Measurements from ENCODE around the gene B4GALT1.

Gene B4GALT1

GRCh38 chr9:33131790-33132772 is 35.1 kb downstream of the B4GALT1 start:
- no peak overlapping the region for H3K9ac ChIP-seq (ENCODE audit: low read depth, low read length)
- no peak overlapping the region for H3K4me3 ChIP-seq (ENCODE audit: low read length)
- peak overlapping the region; percentile 33 for H3K4me2 ChIP-seq (ENCODE audit: low read length)
- H3K4me1 ChIP-seq (ENCODE audit: control insufficient read depth, insufficient read depth, low read length): peaks cover 20% of the 10 kb centered on the region
- H3K9me3 ChIP-seq (replicated peaks; ENCODE audit: low read length): no peaks in the 10 kb centered on the region
- peaks cover 59% of the 10 kb centered on the region for H3K36me3 ChIP-seq (ENCODE audit: insufficient read depth, low read length)
- H3K27me3 ChIP-seq (ENCODE audit: control insufficient read depth, insufficient read depth, low read length): no peaks in the 10 kb centered on the region

- Histone ChIP-seq H3K9me3 (replicated peaks; ENCODE audit: low read length) (no peaks in the 10 kb centered on the region), H3K36me3 (ENCODE audit: insufficient read depth, low read length) (peaks cover 59% of the 10 kb centered on the region), H3K4me2 (ENCODE audit: low read length) (no peak overlapping the region), H3K27me3 (ENCODE audit: control insufficient read depth, insufficient read depth, low read length) (no peaks in the 10 kb centered on the region), H3K4me1 (ENCODE audit: control insufficient read depth, insufficient read depth, low read length) (peaks cover 22% of the 10 kb centered on the region), H3K4me3 (ENCODE audit: low read length) (no peak overlapping the region), H3K9ac (ENCODE audit: low read depth, low read length) (no peak overlapping the region)
Measured at GRCh38 chr9:33130961-33131789, 36.0 kb downstream of the B4GALT1 start.

- Histone ChIP-seq H3K4me1 (ENCODE audit: control insufficient read depth, insufficient read depth, low read length) (peaks cover 29% of the 10 kb centered on the region), H3K9me3 (replicated peaks; ENCODE audit: low read length) (no peaks in the 10 kb centered on the region), H3K4me2 (ENCODE audit: low read length) (no peak overlapping the region), H3K9ac (ENCODE audit: low read depth, low read length) (no peak overlapping the region), H3K27me3 (ENCODE audit: control insufficient read depth, insufficient read depth, low read length) (no peaks in the 10 kb centered on the region), H3K4me3 (ENCODE audit: low read length) (no peak overlapping the region), H3K36me3 (ENCODE audit: insufficient read depth, low read length) (peaks cover 66% of the 10 kb centered on the region)
Measured at GRCh38 chr9:33129886-33130881, 37.0 kb downstream of the B4GALT1 start.

GRCh38 chr9:33129251-33129885 is 37.8 kb downstream of the B4GALT1 start:
- Histone ChIP-seq H3K4me1 (ENCODE audit: control insufficient read depth, insufficient read depth, low read length) (peaks cover 29% of the 10 kb centered on the region), H3K9me3 (replicated peaks; ENCODE audit: low read length) (no peaks in the 10 kb centered on the region), H3K4me2 (ENCODE audit: low read length) (no peak overlapping the region), H3K9ac (ENCODE audit: low read depth, low read length) (no peak overlapping the region), H3K27me3 (ENCODE audit: control insufficient read depth, insufficient read depth, low read length) (no peaks in the 10 kb centered on the region), H3K4me3 (ENCODE audit: low read length) (no peak overlapping the region), H3K36me3 (ENCODE audit: insufficient read depth, low read length) (peaks cover 66% of the 10 kb centered on the region)

GRCh38 chr9:33128570-33128969 is 38.6 kb downstream of the B4GALT1 start:
- Histone ChIP-seq H3K4me2 (ENCODE audit: low read length) (no peak overlapping the region), H3K27me3 (ENCODE audit: control insufficient read depth, insufficient read depth, low read length) (no peaks in the 10 kb centered on the region), H3K9ac (ENCODE audit: low read depth, low read length) (no peak overlapping the region), H3K4me3 (ENCODE audit: low read length) (no peak overlapping the region), H3K9me3 (replicated peaks; ENCODE audit: low read length) (no peaks in the 10 kb centered on the region), H3K4me1 (ENCODE audit: control insufficient read depth, insufficient read depth, low read length) (peaks cover 29% of the 10 kb centered on the region), H3K36me3 (ENCODE audit: insufficient read depth, low read length) (peaks cover 59% of the 10 kb centered on the region)

GRCh38 chr9:33127881-33128280 is 39.3 kb downstream of the B4GALT1 start:
- H3K4me1 ChIP-seq (ENCODE audit: control insufficient read depth, insufficient read depth, low read length): peaks cover 26% of the 10 kb centered on the region
- no peak overlapping the region for H3K4me2 ChIP-seq (ENCODE audit: low read length)
- H3K9ac ChIP-seq (ENCODE audit: low read depth, low read length): no peak overlapping the region
- H3K4me3 ChIP-seq (ENCODE audit: low read length): no peak overlapping the region
- no peaks in the 10 kb centered on the region for H3K9me3 ChIP-seq (replicated peaks; ENCODE audit: low read length)
- H3K36me3 ChIP-seq (ENCODE audit: insufficient read depth, low read length): peaks cover 56% of the 10 kb centered on the region
- no peaks in the 10 kb centered on the region for H3K27me3 ChIP-seq (ENCODE audit: control insufficient read depth, insufficient read depth, low read length)

GRCh38 chr9:33125871-33126823 is 41.0 kb downstream of the B4GALT1 start:
- H3K4me3 ChIP-seq (ENCODE audit: low read length): no peak overlapping the region
- H3K4me1 ChIP-seq (ENCODE audit: control insufficient read depth, insufficient read depth, low read length): peaks cover 10% of the 10 kb centered on the region
- H3K9me3 ChIP-seq (replicated peaks; ENCODE audit: low read length): no peaks in the 10 kb centered on the region
- H3K4me2 ChIP-seq (ENCODE audit: low read length): no peak overlapping the region
- peaks cover 53% of the 10 kb centered on the region for H3K36me3 ChIP-seq (ENCODE audit: insufficient read depth, low read length)
- H3K9ac ChIP-seq (ENCODE audit: low read depth, low read length): no peak overlapping the region
- no peaks in the 10 kb centered on the region for H3K27me3 ChIP-seq (ENCODE audit: control insufficient read depth, insufficient read depth, low read length)

GRCh38 chr9:33125461-33125860 is 41.7 kb downstream of the B4GALT1 start:
- Histone ChIP-seq H3K4me1 (ENCODE audit: control insufficient read depth, insufficient read depth, low read length) (peaks cover 8% of the 10 kb centered on the region), H3K4me2 (ENCODE audit: low read length) (no peak overlapping the region), H3K4me3 (ENCODE audit: low read length) (no peak overlapping the region), H3K9me3 (replicated peaks; ENCODE audit: low read length) (no peaks in the 10 kb centered on the region), H3K36me3 (ENCODE audit: insufficient read depth, low read length) (peaks cover 55% of the 10 kb centered on the region), H3K9ac (ENCODE audit: low read depth, low read length) (no peak overlapping the region), H3K27me3 (ENCODE audit: control insufficient read depth, insufficient read depth, low read length) (no peaks in the 10 kb centered on the region)

- H3K4me2 ChIP-seq (ENCODE audit: low read length): no peak overlapping the region
- H3K4me3 ChIP-seq (ENCODE audit: low read length): no peak overlapping the region
- H3K9ac ChIP-seq (ENCODE audit: low read depth, low read length): no peak overlapping the region
- no peaks in the 10 kb centered on the region for H3K27me3 ChIP-seq (ENCODE audit: control insufficient read depth, insufficient read depth, low read length)
- H3K36me3 ChIP-seq (ENCODE audit: insufficient read depth, low read length): peaks cover 57% of the 10 kb centered on the region
- H3K9me3 ChIP-seq (replicated peaks; ENCODE audit: low read length): no peaks in the 10 kb centered on the region
- H3K4me1 ChIP-seq (ENCODE audit: control insufficient read depth, insufficient read depth, low read length): peaks cover 8% of the 10 kb centered on the region
Measured at GRCh38 chr9:33124751-33125381, 42.3 kb downstream of the B4GALT1 start.
